Osteocyte (in vitro differentiated cells): ENCODE results near the gene TP53. TPM values are rescaled to one million over a fixed set of nuclear protein-coding genes. Genes with fewer than 3 reads are reported as not detected.
"Not testable (repeated sequence)": the region's sequence is repeated elsewhere in the genome, so short reads cannot be mapped to it uniquely, and the experiment has no call there.

ENCODE experiments used
- DNase-seq: peaks from one replicate; pipeline ENCODE4 v3.0.0; 2021; ENCODE audit warnings: mixed read lengths; ENCODE audit not compliant: unreplicated experiment; ENCODE audit errors: extremely low spot score
- H3K27ac Mint-ChIP-seq: one replicate; pipeline ENCODE4 v1.8.0; 2021; ENCODE audit warnings: mild to moderate bottlenecking, mixed read lengths; ENCODE audit not compliant: unreplicated experiment
- H3K27me3 Mint-ChIP-seq: one replicate; pipeline ENCODE4 v1.8.0; 2021; ENCODE audit warnings: mixed read lengths; ENCODE audit not compliant: unreplicated experiment
- H3K36me3 Mint-ChIP-seq: one replicate; pipeline ENCODE4 v1.8.0; 2021; ENCODE audit warnings: mixed read lengths; ENCODE audit not compliant: unreplicated experiment
- H3K4me1 Mint-ChIP-seq: one replicate; pipeline ENCODE4 v1.8.0; 2021; ENCODE audit warnings: mixed read lengths; ENCODE audit not compliant: unreplicated experiment
- H3K4me3 Mint-ChIP-seq: one replicate; pipeline ENCODE4 v1.8.0; 2021; ENCODE audit warnings: mild to moderate bottlenecking, moderate library complexity, mixed read lengths; ENCODE audit not compliant: unreplicated experiment
- H3K9me3 Mint-ChIP-seq: one replicate; pipeline ENCODE4 v1.8.0; 2021; ENCODE audit warnings: mixed read lengths; ENCODE audit not compliant: unreplicated experiment
- CTCF ChIP-seq: fragments of 200-600 bp; sonication (generic); IDR thresholded peaks from 2 replicates; pipeline ENCODE4 v1.5.0; 2021; ENCODE audit warnings: antibody characterized with exemption, mild to moderate bottlenecking, moderate library complexity
- total RNA-seq: library from RNA; stranded (reverse); gene quantifications from 2 replicates; pipeline ENCODE4 v1.2.1, GENCODE V29; 2021

TP53 gene
- total RNA-seq, 1 donor from 2014 or later: 99.5 TPM

DNA sequence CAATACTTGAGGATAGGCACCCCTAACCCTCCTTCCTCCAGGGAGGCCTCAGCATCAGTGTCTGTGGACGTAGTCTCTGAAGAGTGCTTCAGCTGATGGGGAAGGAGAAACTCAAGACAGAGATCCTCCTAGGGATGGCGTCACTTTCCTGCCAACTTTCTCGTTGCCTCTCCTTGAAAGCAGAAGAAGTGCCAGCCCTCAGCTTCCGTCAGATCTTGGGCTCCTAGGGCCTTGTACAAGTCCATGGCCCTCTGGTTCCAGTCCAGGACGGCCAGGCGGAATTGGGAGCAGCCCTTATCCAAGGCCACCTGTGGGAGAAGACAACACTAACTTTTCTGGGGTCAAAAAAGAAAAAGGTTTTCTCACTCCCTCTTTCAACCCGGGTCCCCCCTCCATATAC is 61.0 kb downstream of the TP53 start:
- Mint-ChIP-seq H3K4me1 (peaks cover 13% of the 10 kb centered on the region), H3K4me3 (peak overlapping the region; percentile 87), H3K27ac (no peak overlapping the region), H3K27me3 (no peaks in the 10 kb centered on the region), H3K9me3 (no peaks in the 10 kb centered on the region), H3K36me3 (peaks cover 10% of the 10 kb centered on the region)
- no peak for DNase-seq
- TF ChIP-seq CTCF: no peak

DNA sequence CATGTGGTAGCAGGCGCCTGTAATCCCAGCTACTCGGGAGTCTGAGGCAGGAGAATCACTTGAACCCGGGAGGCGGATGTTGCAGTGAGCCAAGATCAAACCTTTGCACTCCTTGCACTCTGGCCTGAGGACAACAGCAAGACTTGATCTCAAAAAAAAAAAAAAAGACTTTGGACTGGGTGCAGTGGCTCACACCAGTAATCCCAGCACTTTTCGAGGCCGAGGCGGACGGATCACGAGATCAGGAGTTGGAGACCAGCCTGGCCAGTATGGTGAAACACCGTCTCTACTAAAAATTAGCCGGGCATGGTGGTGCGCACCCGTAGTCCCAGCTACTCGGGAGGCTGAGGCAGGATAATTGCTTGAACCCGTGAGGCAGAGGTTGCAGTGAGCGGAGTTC is 61.5 kb downstream of the TP53 start:
- H3K4me3 Mint-ChIP-seq: peak overlapping the region; percentile 35
- not testable (repeated sequence) for H3K27ac Mint-ChIP-seq

DNA sequence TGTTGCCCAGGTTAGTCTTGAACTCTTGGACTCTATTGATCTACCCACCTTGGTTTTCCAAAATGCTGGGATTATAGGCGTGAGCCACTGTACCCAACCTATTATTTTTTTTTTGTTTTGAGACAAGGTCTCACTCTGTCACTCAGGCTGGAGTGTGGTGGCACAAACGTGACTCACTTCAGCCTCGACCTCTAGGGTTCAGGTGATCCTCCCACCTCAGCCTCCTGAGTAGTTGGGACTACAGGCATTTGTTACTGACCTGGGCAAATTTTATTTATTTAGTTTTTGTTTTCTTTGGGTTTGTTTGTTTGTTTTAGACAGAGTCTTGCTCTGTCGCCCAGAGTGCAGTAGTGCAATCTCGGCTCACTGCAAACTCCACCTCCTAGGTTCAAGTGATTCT is 63.6 kb downstream of the TP53 start:
- no peak for DNase-seq
- no peaks in the 10 kb centered on the region for H3K27me3 Mint-ChIP-seq
- peaks cover 13% of the 10 kb centered on the region for H3K4me1 Mint-ChIP-seq
- TF ChIP-seq CTCF: no peak
- no peak overlapping the region for H3K27ac Mint-ChIP-seq
- no peaks in the 10 kb centered on the region for H3K9me3 Mint-ChIP-seq
- H3K36me3 Mint-ChIP-seq: peaks cover 10% of the 10 kb centered on the region
- no peak overlapping the region for H3K4me3 Mint-ChIP-seq

More for the DNA sequence above, 61.5 kb downstream of the TP53 start:
- H3K27me3 Mint-ChIP-seq, H3K36me3 Mint-ChIP-seq, DNase-seq, H3K9me3 Mint-ChIP-seq: not testable (repeated sequence)
- peaks cover 13% of the 10 kb centered on the region for H3K4me1 Mint-ChIP-seq

GRCh38 chr17:7620835-7621234 is 66.5 kb downstream of the TP53 start:
- no peak for TF ChIP-seq CTCF
- Mint-ChIP-seq H3K4me1 (no peaks in the 10 kb centered on the region), H3K36me3 (peaks cover 2% of the 10 kb centered on the region), H3K4me3 (no peak overlapping the region), H3K9me3 (no peaks in the 10 kb centered on the region), H3K27ac (no peak overlapping the region), H3K27me3 (no peaks in the 10 kb centered on the region)
- DNase-seq: no peak

- Mint-ChIP-seq H3K4me3 (no peak overlapping the region), H3K27me3 (no peaks in the 10 kb centered on the region), H3K4me1 (peaks cover 6% of the 10 kb centered on the region), H3K36me3 (no peaks in the 10 kb centered on the region), H3K27ac (no peak overlapping the region), H3K9me3 (no peaks in the 10 kb centered on the region)
- TF ChIP-seq CTCF: no peak
- no peak for DNase-seq
Measured at GRCh38 chr17:7618608-7619007, 68.7 kb downstream of the TP53 start.

Other genes starting within 250 kb of the TP53 start
- 1.3 and 1.5 TPM in 2 replicates for gene FGF11, start 248.0 kb downstream of the TP53 start, total RNA-seq
- gene CHRNB1, start 242.4 kb downstream of the TP53 start, total RNA-seq: 9.3 and 11.0 TPM in 2 replicates
- gene ZBTB4, start 207.9 kb downstream of the TP53 start, total RNA-seq: 47.9 and 49.7 TPM in 2 replicates
- gene SLC35G6, start 206.0 kb downstream of the TP53 start, total RNA-seq: not detected in 2 replicates
- 148 and 149 TPM in 2 replicates for gene POLR2A, start 203.1 kb downstream of the TP53 start, total RNA-seq
- 14.6 and 15.0 TPM in 2 replicates for gene TNFSF12, start 138.4 kb downstream of the TP53 start, total RNA-seq
- 1.3 and 1.5 TPM in 2 replicates for gene TNFSF13, start 128.7 kb downstream of the TP53 start, total RNA-seq
- 52.5 and 53.7 TPM in 2 replicates for gene SENP3, start 125.6 kb downstream of the TP53 start, total RNA-seq
- gene CD68, start 107.9 kb downstream of the TP53 start, total RNA-seq: 1.1 TPM in 2 replicates
- 34.2 and 42.2 TPM in 2 replicates for gene MPDU1, start 103.6 kb downstream of the TP53 start, total RNA-seq
- 0.78 TPM in 2 replicates for gene SOX15, start 97.4 kb downstream of the TP53 start, total RNA-seq
- 48.7 and 50.7 TPM in 2 replicates for gene FXR2, start 72.6 kb downstream of the TP53 start, total RNA-seq
- gene SAT2, start 59.7 kb downstream of the TP53 start, total RNA-seq: 134 and 135 TPM in 2 replicates
- 0.97 and 1.4 TPM in 2 replicates for gene SHBG, start 57.4 kb downstream of the TP53 start, total RNA-seq
- 2.4 and 3.0 TPM in 2 replicates for gene ATP1B2, start 36.6 kb downstream of the TP53 start, total RNA-seq
- gene WRAP53, start 987 bp upstream of the TP53 start, total RNA-seq: 11.8 and 13.4 TPM in 2 replicates
- gene EFNB3, start 17.7 kb upstream of the TP53 start, total RNA-seq: 12.3 and 12.7 TPM in 2 replicates
- 0.03 and 0.05 TPM in 2 replicates for gene DNAH2, start 30.3 kb upstream of the TP53 start, total RNA-seq
- gene KDM6B, start 146.7 kb upstream of the TP53 start, total RNA-seq: 52.9 and 53.7 TPM in 2 replicates
- gene TMEM88, start 167.6 kb upstream of the TP53 start, total RNA-seq: 3.4 TPM in 2 replicates
- gene NAA38, start 170.1 kb upstream of the TP53 start, total RNA-seq: 65.8 and 66.2 TPM in 2 replicates
- gene CYB5D1, start 170.5 kb upstream of the TP53 start, total RNA-seq: 8.5 and 10.2 TPM in 2 replicates
- 196 and 206 TPM in 2 replicates for gene CHD3, start 201.3 kb upstream of the TP53 start, total RNA-seq
- gene RNF227, start 228.8 kb upstream of the TP53 start, total RNA-seq: 2.3 and 3.0 TPM in 2 replicates
- 2.6 and 3.7 TPM in 2 replicates for gene KCNAB3, start 242.4 kb upstream of the TP53 start, total RNA-seq
- 122 and 127 TPM in 2 replicates for gene TRAPPC1, start 244.5 kb upstream of the TP53 start, total RNA-seq
- 30.2 and 30.9 TPM in 2 replicates for gene CNTROB, start 244.7 kb upstream of the TP53 start, total RNA-seq